ENCODE measurements around the gene LINC00632.
A peak's percentile ranks its signal among the peaks of the same experiment; 100 is the strongest.

GRCh38 chrX:140661643-140662042, 47.9 kb upstream of the LINC00632 start:
- TF ChIP-seq, protein P1, sequence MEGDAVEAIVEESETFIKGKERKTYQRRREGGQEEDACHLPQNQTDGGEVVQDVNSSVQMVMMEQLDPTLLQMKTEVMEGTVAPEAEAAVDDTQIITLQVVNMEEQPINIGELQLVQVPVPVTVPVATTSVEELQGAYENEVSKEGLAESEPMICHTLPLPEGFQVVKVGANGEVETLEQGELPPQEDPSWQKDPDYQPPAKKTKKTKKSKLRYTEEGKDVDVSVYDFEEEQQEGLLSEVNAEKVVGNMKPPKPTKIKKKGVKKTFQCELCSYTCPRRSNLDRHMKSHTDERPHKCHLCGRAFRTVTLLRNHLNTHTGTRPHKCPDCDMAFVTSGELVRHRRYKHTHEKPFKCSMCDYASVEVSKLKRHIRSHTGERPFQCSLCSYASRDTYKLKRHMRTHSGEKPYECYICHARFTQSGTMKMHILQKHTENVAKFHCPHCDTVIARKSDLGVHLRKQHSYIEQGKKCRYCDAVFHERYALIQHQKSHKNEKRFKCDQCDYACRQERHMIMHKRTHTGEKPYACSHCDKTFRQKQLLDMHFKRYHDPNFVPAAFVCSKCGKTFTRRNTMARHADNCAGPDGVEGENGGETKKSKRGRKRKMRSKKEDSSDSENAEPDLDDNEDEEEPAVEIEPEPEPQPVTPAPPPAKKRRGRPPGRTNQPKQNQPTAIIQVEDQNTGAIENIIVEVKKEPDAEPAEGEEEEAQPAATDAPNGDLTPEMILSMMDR (IDR thresholded peaks at IDR 0.05), result peak in 4 of 6 experiments; percentile 21 to 45 (median 37)
- no peak for TF ChIP-seq POLR2A (IDR thresholded peaks at IDR 0.05)

Data from thyroid gland (tissue), 4 donors.